ENCODE data around the gene MYF5. TPM values are rescaled to one million over a fixed set of nuclear protein-coding genes. Genes with fewer than 3 reads are reported as not detected.

Gene MYF5
- total RNA-seq, 4 donors from 2014 or later = not detected

GRCh38 chr12:80752464-80752863 lies 35.8 kb downstream of the MYF5 start:
- Histone ChIP-seq H3K4me1 (no peaks in the 10 kb centered on the region), H3K4me3 (no peak overlapping the region), H3K36me3 (no peaks in the 10 kb centered on the region), H3K9me3 (no peaks in the 10 kb centered on the region), H3K27me3 (no peaks in the 10 kb centered on the region), H3K27ac (replicated peaks in 1 of 4) (no peak overlapping the region)
- no peak for TF ChIP-seq EP300 (IDR thresholded peaks at IDR 0.05)
- TF ChIP-seq POLR2AphosphoS5 (IDR thresholded peaks at IDR 0.05) = no peak
- TF ChIP-seq CTCF (IDR thresholded peaks at IDR 0.05) = no peak
- TF ChIP-seq POLR2A (IDR thresholded peaks at IDR 0.05; ENCODE audit: low read depth) = no peak
- intact Hi-C loops (cut with DNase I) = no loop called here
- DNase-seq (ENCODE audit: extremely low spot score) = no peak

GRCh38 chr12:80754274-80754673 lies 37.6 kb downstream of the MYF5 start:
- DNase-seq (ENCODE audit: extremely low spot score) = no peak
- no peaks in the 10 kb centered on the region for H3K4me1 ChIP-seq
- H3K4me3 ChIP-seq = no peak overlapping the region
- TF ChIP-seq CTCF (IDR thresholded peaks at IDR 0.05) (no peak), POLR2A (IDR thresholded peaks at IDR 0.05; ENCODE audit: low read depth) (no peak), EP300 (IDR thresholded peaks at IDR 0.05) (no peak), POLR2AphosphoS5 (IDR thresholded peaks at IDR 0.05) (no peak)
- WGBS = 84% methylated on average over 3 of the region's 3 CpGs
- intact Hi-C loops (cut with DNase I) = no loop called here
- no peaks in the 10 kb centered on the region for H3K36me3 ChIP-seq
- H3K9me3 ChIP-seq = no peaks in the 10 kb centered on the region
- H3K27me3 ChIP-seq = no peaks in the 10 kb centered on the region
- no peak overlapping the region for H3K27ac ChIP-seq (replicated peaks in 1 of 4)

GRCh38 chr12:80756875-80757274 lies 40.2 kb downstream of the MYF5 start:
- WGBS = 54% methylated on average over 1 of the region's 1 CpG
- Histone ChIP-seq H3K27me3 (no peaks in the 10 kb centered on the region), H3K4me3 (no peak overlapping the region), H3K4me1 (no peaks in the 10 kb centered on the region), H3K9me3 (no peaks in the 10 kb centered on the region), H3K36me3 (no peaks in the 10 kb centered on the region), H3K27ac (replicated peaks in 1 of 4) (no peak overlapping the region)
- TF ChIP-seq CTCF (IDR thresholded peaks at IDR 0.05) (no peak), EP300 (IDR thresholded peaks at IDR 0.05) (no peak), POLR2A (IDR thresholded peaks at IDR 0.05; ENCODE audit: low read depth) (no peak), POLR2AphosphoS5 (IDR thresholded peaks at IDR 0.05) (no peak)
- DNase-seq (ENCODE audit: extremely low spot score) = no peak
- intact Hi-C loops (cut with DNase I) = no loop called here

GRCh38 chr12:80761838-80762237 lies 45.1 kb downstream of the MYF5 start:
- WGBS = 76% methylated on average over 5 of the region's 5 CpGs
- no peaks in the 10 kb centered on the region for H3K9me3 ChIP-seq
- H3K4me3 ChIP-seq = no peak overlapping the region
- intact Hi-C loops (cut with DNase I) = loop anchor here (2.0 to 5.0 kb wide), 2 partner anchors 290 to 351 kb away; no protein-coding TSS in a partner anchor
- TF ChIP-seq EP300 (IDR thresholded peaks at IDR 0.05) (no peak), POLR2AphosphoS5 (IDR thresholded peaks at IDR 0.05) (no peak), POLR2A (IDR thresholded peaks at IDR 0.05; ENCODE audit: low read depth) (no peak), CTCF (IDR thresholded peaks at IDR 0.05) (no peak)
- no peaks in the 10 kb centered on the region for H3K27me3 ChIP-seq
- no peak for DNase-seq (ENCODE audit: extremely low spot score)
- no peak overlapping the region for H3K27ac ChIP-seq (replicated peaks in 1 of 4)
- peaks cover 0 to 7% (median 2%) of the 10 kb centered on the region in 4 donors for H3K4me1 ChIP-seq
- H3K36me3 ChIP-seq = no peaks in the 10 kb centered on the region

- intact Hi-C loops (cut with DNase I) = loop anchor here (2.0 to 5.0 kb wide), 2 partner anchors 292 to 353 kb away; no protein-coding TSS in a partner anchor
Observed at GRCh38 chr12:80763874-80764273, 47.2 kb downstream of the MYF5 start.

More at GRCh38 chr12:80763874-80764273, 47.2 kb downstream of the MYF5 start:
- H3K27ac ChIP-seq (replicated peaks in 1 of 4) = no peak overlapping the region
- H3K4me1 ChIP-seq = peaks cover 0 to 7% (median 2%) of the 10 kb centered on the region in 4 donors
- H3K27me3 ChIP-seq = no peaks in the 10 kb centered on the region
- peak; percentile 57 to 65 (median 64) for TF ChIP-seq CTCF (IDR thresholded peaks at IDR 0.05)
- TF ChIP-seq EP300 (IDR thresholded peaks at IDR 0.05) = no peak
- WGBS = 7% methylated on average over 4 of the region's 4 CpGs
- H3K4me3 ChIP-seq = no peak overlapping the region
- no peaks in the 10 kb centered on the region for H3K36me3 ChIP-seq
- H3K9me3 ChIP-seq = no peaks in the 10 kb centered on the region
- no peak for DNase-seq (ENCODE audit: extremely low spot score)
